NCI-H446 treated with DMSO at 0.1 percent for 48 hours (cell line): ENCODE data around the gene MAP4K1.
"Not testable (repeated sequence)": the region's sequence is repeated elsewhere in the genome, so short reads cannot be mapped to it uniquely, and the experiment has no call there.

Source experiments
- DNase-seq: peaks from one replicate; lab custom pipeline; 2025; lab: John Stamatoyannopoulos, UW

The MAP4K1 gene

GRCh38 chr19:38624822-38625221 is 7.1 kb upstream of the MAP4K1 start:
- no peak for DNase-seq

GRCh38 chr19:38619361-38620174 is 1.8 kb upstream of the MAP4K1 start:
- DNase-seq, result no peak

GRCh38 chr19:38618590-38619360 is 1.0 kb upstream of the MAP4K1 start, which contains the start of gene EIF3K:
Gene EIF3K, plus strand, starts transcription at chr19:38619188. Its CDS starts 81 bp downstream, at chr19:38619269.
- DNase-seq, result peak; percentile 98

GRCh38 chr19:38617283-38617763 is 430 bp downstream of the MAP4K1 start:
- no peak for DNase-seq

GRCh38 chr19:38616265-38616664 is 1.5 kb downstream of the MAP4K1 start:
- DNase-seq, result no peak

GRCh38 chr19:38615007-38615581 is 2.7 kb downstream of the MAP4K1 start:
- no peak for DNase-seq

GRCh38 chr19:38614289-38614688 is 3.5 kb downstream of the MAP4K1 start:
- DNase-seq, result no peak

GRCh38 chr19:38606131-38606530 is 11.6 kb downstream of the MAP4K1 start:
- no peak for DNase-seq

- not testable (repeated sequence) for DNase-seq
These were observed 14.9 kb downstream of the MAP4K1 start for GRCh38 chr19:38602856-38603255.

GRCh38 chr19:38599722-38600121 is 18.0 kb downstream of the MAP4K1 start:
- DNase-seq, result no peak

GRCh38 chr19:38597075-38597474 is 20.7 kb downstream of the MAP4K1 start:
- DNase-seq, result no peak

- DNase-seq, result no peak
These were observed 21.4 kb downstream of the MAP4K1 start for GRCh38 chr19:38596057-38596981.

- DNase-seq, result no peak
These were observed 24.8 kb downstream of the MAP4K1 start for GRCh38 chr19:38592940-38593339.

- no peak for DNase-seq
These were observed 29.7 kb downstream of the MAP4K1 start for GRCh38 chr19:38588041-38588440.

GRCh38 chr19:38587562-38587961 is 30.2 kb downstream of the MAP4K1 start:
- DNase-seq, result no peak

GRCh38 chr19:38583985-38584305 is 33.8 kb downstream of the MAP4K1 start:
- no peak for DNase-seq

- no peak for DNase-seq
These were observed 34.4 kb downstream of the MAP4K1 start for GRCh38 chr19:38583219-38583984.

GRCh38 chr19:38580080-38580479 is 37.7 kb downstream of the MAP4K1 start:
- no peak for DNase-seq

GRCh38 chr19:38579304-38579703 is 38.4 kb downstream of the MAP4K1 start:
- DNase-seq, result not testable (repeated sequence)

GRCh38 chr19:38577826-38578225 is 39.9 kb downstream of the MAP4K1 start:
- DNase-seq, result no peak

- no peak for DNase-seq
These were observed 46.1 kb downstream of the MAP4K1 start for GRCh38 chr19:38571682-38572081.
